ENCODE measurements around the gene INPP4A.

DNA sequence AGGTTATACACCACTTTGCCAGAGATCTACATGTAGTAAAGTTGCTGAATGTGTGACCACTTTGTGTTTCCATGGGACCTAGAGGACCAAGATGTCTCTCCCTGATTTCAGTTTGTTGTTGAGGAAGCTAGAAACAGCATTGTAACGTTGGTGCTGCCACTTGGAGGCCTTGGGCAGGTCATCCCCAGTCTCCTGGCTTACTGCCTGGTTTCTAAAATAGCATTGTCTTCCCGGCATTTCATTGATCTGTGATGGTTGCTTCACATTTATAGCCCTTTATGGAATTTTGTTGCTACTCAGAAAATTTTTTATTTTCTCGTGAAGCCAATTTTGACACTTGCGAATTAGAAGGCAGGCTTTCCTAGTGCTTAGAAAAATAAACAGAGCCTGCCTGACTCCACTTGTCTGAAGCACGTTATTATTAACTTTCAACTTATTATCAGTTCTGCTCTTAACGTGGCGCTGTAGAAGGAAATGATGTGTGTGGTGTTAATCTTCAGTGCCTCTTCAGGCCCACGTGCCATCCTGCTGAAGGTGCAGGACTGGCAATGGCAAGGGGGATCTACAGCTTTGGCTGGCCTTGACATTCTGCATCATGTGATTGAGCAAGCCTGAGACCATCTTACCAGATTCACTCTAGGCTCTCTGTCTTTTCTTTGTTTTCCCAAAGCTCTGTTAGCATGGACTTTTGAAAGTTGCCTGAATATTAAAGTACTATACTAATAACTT, 59.9 kb downstream of the INPP4A start:
- TF ChIP-seq, protein P1, sequence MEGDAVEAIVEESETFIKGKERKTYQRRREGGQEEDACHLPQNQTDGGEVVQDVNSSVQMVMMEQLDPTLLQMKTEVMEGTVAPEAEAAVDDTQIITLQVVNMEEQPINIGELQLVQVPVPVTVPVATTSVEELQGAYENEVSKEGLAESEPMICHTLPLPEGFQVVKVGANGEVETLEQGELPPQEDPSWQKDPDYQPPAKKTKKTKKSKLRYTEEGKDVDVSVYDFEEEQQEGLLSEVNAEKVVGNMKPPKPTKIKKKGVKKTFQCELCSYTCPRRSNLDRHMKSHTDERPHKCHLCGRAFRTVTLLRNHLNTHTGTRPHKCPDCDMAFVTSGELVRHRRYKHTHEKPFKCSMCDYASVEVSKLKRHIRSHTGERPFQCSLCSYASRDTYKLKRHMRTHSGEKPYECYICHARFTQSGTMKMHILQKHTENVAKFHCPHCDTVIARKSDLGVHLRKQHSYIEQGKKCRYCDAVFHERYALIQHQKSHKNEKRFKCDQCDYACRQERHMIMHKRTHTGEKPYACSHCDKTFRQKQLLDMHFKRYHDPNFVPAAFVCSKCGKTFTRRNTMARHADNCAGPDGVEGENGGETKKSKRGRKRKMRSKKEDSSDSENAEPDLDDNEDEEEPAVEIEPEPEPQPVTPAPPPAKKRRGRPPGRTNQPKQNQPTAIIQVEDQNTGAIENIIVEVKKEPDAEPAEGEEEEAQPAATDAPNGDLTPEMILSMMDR (IDR thresholded peaks at IDR 0.05): no peak
- TF ChIP-seq POLR2AphosphoS5 (IDR thresholded peaks at IDR 0.05) (no peak), POLR2A (IDR thresholded peaks at IDR 0.05) (no peak), EP300 (IDR thresholded peaks at IDR 0.05) (no peak)

Measured in upper lobe of left lung (tissue), 4 donors.